OCI-LY3 (cell line): Measurements from ENCODE around the gene ARHGEF38.
"Not testable (repeated sequence)": the region's sequence is repeated elsewhere in the genome, so short reads cannot be mapped to it uniquely, and the experiment has no call there.

Experiments used
- H2AFZ ChIP-seq: fragments of 200-600, 300-600 bp; shearing (Covaris generic); 2 replicates; pipeline ENCODE4 v1.6.0; 2014; ENCODE audit warnings: antibody characterized with exemption, low read depth, low read length
- H3K27ac ChIP-seq: fragments of 200-600, 300-600 bp; sonication (generic); 2 replicates; pipeline ENCODE4 v1.5.1; 2014; ENCODE audit warnings: mild to moderate bottlenecking, low read length, moderate library complexity, mixed read lengths
- H3K27me3 ChIP-seq: fragments of 200-600, 300-600 bp; sonication (generic); 2 replicates; pipeline ENCODE4 v1.6.1; 2014; ENCODE audit warnings: low read depth, low read length, mixed read lengths
- H3K36me3 ChIP-seq: fragments of 200-600, 300-600 bp; sonication (generic); replicated peaks from 2 replicates; pipeline ENCODE3; 2014; ENCODE audit warnings: low read depth, low read length, mixed read lengths
- H3K4me1 ChIP-seq: fragments of 300-600, 200-600 bp; sonication (generic); 2 replicates; pipeline ENCODE4 v1.6.1; 2014; ENCODE audit warnings: low read length, mixed read lengths
- H3K4me2 ChIP-seq: fragments of 200-600, 300-600 bp; sonication (generic); 2 replicates; pipeline ENCODE4 v1.6.1; 2014; ENCODE audit warnings: low read length, mixed read lengths
- H3K4me3 ChIP-seq: fragments of 300-600, 200-600 bp; sonication (generic); 2 replicates; pipeline ENCODE4 v1.5.1; 2014; ENCODE audit warnings: antibody characterized with exemption, mild to moderate bottlenecking, low read length, moderate library complexity
- H3K79me2 ChIP-seq: fragments of 300-600, 200-600 bp; shearing (Covaris generic); 2 replicates; pipeline ENCODE4 v1.6.1; 2014; ENCODE audit warnings: mild to moderate bottlenecking, low read length, mixed read lengths
- H3K9ac ChIP-seq: fragments of 300-600, 200-600 bp; shearing (Covaris generic); 2 replicates; pipeline ENCODE4 v1.6.0; 2014; ENCODE audit warnings: mild to moderate bottlenecking, low read length, moderate library complexity
- H3K9me3 ChIP-seq: fragments of 200-600, 300-600 bp; shearing (Covaris generic); 2 replicates; pipeline ENCODE4 v1.6.1; 2014; ENCODE audit warnings: low read length, mixed read lengths; ENCODE audit not compliant: insufficient read depth
- H4K20me1 ChIP-seq: fragments of 200-600, 300-600 bp; sonication (generic); 2 replicates; pipeline ENCODE4 v1.6.1; 2016; ENCODE audit warnings: low read length, mixed read lengths; ENCODE audit not compliant: insufficient read depth
- CTCF ChIP-seq: fragments of 200-600, 300-600 bp; sonication (generic); IDR thresholded peaks from 2 replicates; pipeline ENCODE4 v1.5.1; 2014; ENCODE audit warnings: antibody characterized with exemption, low read length, low read depth
- EZH2phosphoT487 ChIP-seq: fragments of 200-600 bp; shearing (Covaris generic); IDR thresholded peaks from 2 replicates; pipeline ENCODE4 v1.6.1; 2018; ENCODE audit warnings: antibody characterized with exemption, mixed run types, low read depth

The ARHGEF38 gene

GRCh38 chr4:105603158-105603557 is 50.7 kb downstream of the ARHGEF38 start:
- no peaks in the 10 kb centered on the region for H4K20me1 ChIP-seq
- H3K79me2 ChIP-seq = no peaks in the 10 kb centered on the region
- TF ChIP-seq EZH2phosphoT487 = no peak
- no peak for TF ChIP-seq CTCF
- H3K36me3 ChIP-seq = no peaks in the 10 kb centered on the region
- H2AFZ ChIP-seq = no peak overlapping the region
- no peak overlapping the region for H3K4me3 ChIP-seq
- H3K27me3 ChIP-seq = no peaks in the 10 kb centered on the region
- peaks cover 45% of the 10 kb centered on the region for H3K4me1 ChIP-seq
- H3K9ac ChIP-seq = no peak overlapping the region
- H3K4me2 ChIP-seq = no peak overlapping the region
- no peaks in the 10 kb centered on the region for H3K9me3 ChIP-seq
- no peak overlapping the region for H3K27ac ChIP-seq

GRCh38 chr4:105605493-105605892 is 53.1 kb downstream of the ARHGEF38 start:
- no peak for TF ChIP-seq EZH2phosphoT487
- no peak for TF ChIP-seq CTCF
- H3K9ac ChIP-seq = peak overlapping the region; percentile 1; the same call in 1 of the 2 replicates

GRCh38 chr4:105607876-105608275 is 55.5 kb downstream of the ARHGEF38 start:
- Histone ChIP-seq H2AFZ (no peak overlapping the region), H3K36me3 (no peaks in the 10 kb centered on the region), H3K4me2 (no peak overlapping the region), H3K9ac (no peak overlapping the region), H3K9me3 (no peaks in the 10 kb centered on the region), H4K20me1 (no peaks in the 10 kb centered on the region), H3K79me2 (no peaks in the 10 kb centered on the region), H3K4me1 (peaks cover 17% of the 10 kb centered on the region), H3K27ac (no peak overlapping the region), H3K27me3 (no peaks in the 10 kb centered on the region), H3K4me3 (no peak overlapping the region)
- TF ChIP-seq EZH2phosphoT487 = no peak
- TF ChIP-seq CTCF = no peak

More at GRCh38 chr4:105605493-105605892, 53.1 kb downstream of the ARHGEF38 start:
- Histone ChIP-seq H3K79me2 (no peaks in the 10 kb centered on the region), H3K36me3 (no peaks in the 10 kb centered on the region), H2AFZ (peak overlapping the region; percentile 6; the same call in 1 of the 2 replicates), H3K9me3 (no peaks in the 10 kb centered on the region), H3K27me3 (no peaks in the 10 kb centered on the region), H3K4me1 (peaks cover 36% of the 10 kb centered on the region), H4K20me1 (no peaks in the 10 kb centered on the region), H3K27ac (peak overlapping the region; percentile 72), H3K4me2 (peak overlapping the region; percentile 59), H3K4me3 (peak overlapping the region; percentile 8)

- not testable (repeated sequence) for H2AFZ ChIP-seq, H3K4me3 ChIP-seq, H4K20me1 ChIP-seq, H3K9ac ChIP-seq, H3K9me3 ChIP-seq, H3K4me2 ChIP-seq, H3K27me3 ChIP-seq, H3K36me3 ChIP-seq, H3K27ac ChIP-seq, H3K79me2 ChIP-seq
- peaks cover 16% of the 10 kb centered on the region for H3K4me1 ChIP-seq
Measured at GRCh38 chr4:105609819-105610218, 57.4 kb downstream of the ARHGEF38 start.

- no peaks in the 10 kb centered on the region for H3K36me3 ChIP-seq
- no peak overlapping the region for H3K27ac ChIP-seq
- peaks cover 12% of the 10 kb centered on the region for H3K4me1 ChIP-seq
- H3K9ac ChIP-seq = no peak overlapping the region
- TF ChIP-seq CTCF (no peak), EZH2phosphoT487 (no peak)
- no peaks in the 10 kb centered on the region for H3K27me3 ChIP-seq
- H4K20me1 ChIP-seq = no peaks in the 10 kb centered on the region
- H3K4me2 ChIP-seq = no peak overlapping the region
- no peaks in the 10 kb centered on the region for H3K9me3 ChIP-seq
- H3K4me3 ChIP-seq = no peak overlapping the region
- H2AFZ ChIP-seq = no peak overlapping the region
- no peaks in the 10 kb centered on the region for H3K79me2 ChIP-seq
Measured at GRCh38 chr4:105613306-105613705, 60.9 kb downstream of the ARHGEF38 start.
